HG03558 (cell line): ENCODE results near the gene AK8.

ENCODE experiments used
- ATAC-seq: cut with Tn5 transposase; IDR thresholded peaks from one replicate; pipeline ENCODE4 v1.9.1; 2021; ENCODE audit warnings: moderate number of reproducible peaks; ENCODE audit not compliant: unreplicated experiment; ENCODE audit errors: extremely low read depth

Gene AK8

GRCh38 chr9:132802121-132802795 lies 75.8 kb downstream of the AK8 start:
- ATAC-seq, result no peak

DNA sequence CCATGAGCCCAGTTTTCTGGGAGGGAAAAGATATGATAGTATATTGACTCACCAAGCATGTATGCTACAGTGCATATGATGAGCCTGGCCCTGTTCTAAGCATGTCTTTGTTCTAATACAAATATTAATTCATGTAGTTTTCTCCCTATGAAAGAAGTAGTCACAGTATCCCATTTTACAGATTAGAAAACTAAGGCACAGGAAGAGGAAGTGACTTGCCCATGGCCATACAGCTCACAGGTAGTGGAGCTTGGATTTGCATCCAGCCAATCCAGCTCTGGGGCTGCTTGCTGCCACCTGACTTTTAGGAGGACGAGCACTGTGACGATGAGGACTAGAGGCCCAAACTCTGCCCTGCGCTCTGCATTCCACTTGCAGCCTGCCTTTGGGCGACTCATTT lies 76.4 kb downstream of the AK8 start:
- ATAC-seq, result no peak

DNA sequence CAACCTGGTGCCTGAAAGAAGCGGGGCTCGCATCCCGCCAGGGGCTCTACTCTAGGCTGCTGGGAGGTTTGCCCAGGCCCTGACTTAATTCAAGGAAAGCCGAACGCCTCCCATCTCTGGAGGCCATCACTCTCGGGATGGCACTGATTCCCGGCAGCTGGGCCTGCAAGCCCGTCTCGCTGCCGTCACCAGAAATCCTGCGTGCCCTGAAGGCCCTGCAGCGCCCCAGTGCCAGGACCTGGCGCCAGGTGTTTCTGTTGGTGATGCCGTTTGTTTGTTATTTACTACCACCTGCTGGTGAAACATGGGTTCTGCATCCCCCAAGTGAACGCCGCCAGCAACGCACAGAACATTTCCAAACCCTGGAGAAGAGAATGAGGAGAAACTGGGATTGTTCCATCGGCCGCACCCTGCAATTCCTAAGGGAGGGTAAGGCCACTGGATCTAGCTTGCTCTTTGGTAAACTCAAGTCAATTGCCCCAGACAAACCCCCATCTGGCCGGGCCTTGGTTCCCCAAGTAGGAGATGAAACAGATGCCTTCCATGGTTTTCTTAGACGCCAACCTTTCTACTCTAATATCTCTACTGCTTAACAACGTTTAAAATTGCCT lies 77.9 kb downstream of the AK8 start:
- no peak for ATAC-seq

DNA sequence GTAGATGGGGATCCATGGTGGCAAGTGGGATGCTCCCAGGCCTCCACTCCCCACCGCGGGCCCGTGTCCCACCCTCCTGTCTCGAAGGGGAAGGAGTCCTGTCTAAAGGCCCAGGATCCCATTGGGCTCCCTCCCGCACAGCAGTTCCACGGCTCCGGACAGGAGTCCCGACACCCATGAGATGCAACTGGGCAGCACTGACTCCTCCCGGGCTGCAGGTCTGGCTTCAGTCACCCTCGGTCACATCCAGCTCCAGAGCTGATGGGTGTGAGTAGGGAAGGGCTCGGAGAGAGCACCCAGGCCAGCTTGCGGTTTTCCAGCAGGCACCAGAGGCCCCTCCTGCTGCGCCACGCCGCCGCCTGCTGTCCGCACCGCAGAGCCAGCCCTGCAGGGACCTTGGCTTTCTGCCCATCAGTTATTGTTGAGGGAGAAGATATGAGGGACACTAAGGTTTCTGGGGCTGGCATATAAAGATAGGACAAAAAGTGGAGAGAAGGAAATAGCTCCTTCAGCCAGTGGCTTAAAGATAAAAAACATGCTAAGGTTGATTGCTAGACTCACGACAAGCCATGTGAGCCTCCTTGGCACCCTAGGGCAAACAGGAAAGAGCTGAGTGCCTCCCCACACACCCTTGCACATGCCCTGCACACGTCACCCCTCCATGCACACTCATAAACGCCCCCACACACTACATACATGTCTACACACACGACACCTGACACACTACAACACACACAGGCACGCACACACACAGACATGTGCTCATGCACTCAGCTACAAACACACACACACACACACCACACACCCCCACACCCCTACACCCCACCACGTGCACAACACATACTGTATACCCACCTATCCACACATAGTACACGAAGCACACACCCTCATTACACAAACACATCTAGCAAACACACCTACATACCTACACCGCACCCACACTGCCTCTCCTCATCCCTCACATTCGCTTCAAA lies 79.0 kb downstream of the AK8 start:
- ATAC-seq, result no peak

DNA sequence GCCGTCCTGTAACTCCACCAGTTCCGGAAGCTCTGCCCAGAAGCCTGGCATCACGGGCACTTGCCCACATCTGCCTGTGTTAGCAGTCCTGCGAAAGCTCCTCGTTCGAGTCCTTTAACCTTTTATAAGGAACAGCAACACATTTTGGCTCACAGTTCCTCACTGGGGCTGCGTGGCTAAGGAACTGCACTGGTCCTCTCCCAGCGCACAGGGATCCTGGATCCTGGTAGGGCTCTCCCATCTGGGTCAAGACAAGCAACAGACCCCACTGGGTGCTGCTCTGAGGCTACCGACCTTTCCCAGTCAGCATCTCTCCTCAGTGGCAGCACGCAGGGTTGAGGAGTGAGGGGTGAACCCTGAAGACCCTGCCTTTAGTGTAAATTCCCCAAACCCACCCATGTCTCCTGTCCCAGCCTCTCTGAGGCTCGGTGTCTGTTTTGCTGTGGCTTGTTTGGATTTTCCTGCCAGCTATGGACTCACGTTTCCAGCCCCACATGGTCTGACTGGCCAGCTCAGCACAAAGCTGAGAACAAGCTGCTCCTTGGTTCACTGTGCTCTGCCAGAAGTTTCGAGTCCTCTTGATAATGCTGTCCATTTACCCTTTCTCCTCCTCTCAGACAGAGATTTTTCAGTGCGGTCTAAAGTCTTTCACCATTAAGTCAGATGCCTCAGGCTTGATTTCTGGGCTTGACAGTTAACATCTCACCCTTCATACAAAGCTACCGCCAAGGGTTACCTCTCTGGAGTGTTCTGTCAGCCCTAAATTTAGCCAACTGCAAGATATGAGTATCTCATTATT lies 80.0 kb downstream of the AK8 start:
- no peak for ATAC-seq

DNA sequence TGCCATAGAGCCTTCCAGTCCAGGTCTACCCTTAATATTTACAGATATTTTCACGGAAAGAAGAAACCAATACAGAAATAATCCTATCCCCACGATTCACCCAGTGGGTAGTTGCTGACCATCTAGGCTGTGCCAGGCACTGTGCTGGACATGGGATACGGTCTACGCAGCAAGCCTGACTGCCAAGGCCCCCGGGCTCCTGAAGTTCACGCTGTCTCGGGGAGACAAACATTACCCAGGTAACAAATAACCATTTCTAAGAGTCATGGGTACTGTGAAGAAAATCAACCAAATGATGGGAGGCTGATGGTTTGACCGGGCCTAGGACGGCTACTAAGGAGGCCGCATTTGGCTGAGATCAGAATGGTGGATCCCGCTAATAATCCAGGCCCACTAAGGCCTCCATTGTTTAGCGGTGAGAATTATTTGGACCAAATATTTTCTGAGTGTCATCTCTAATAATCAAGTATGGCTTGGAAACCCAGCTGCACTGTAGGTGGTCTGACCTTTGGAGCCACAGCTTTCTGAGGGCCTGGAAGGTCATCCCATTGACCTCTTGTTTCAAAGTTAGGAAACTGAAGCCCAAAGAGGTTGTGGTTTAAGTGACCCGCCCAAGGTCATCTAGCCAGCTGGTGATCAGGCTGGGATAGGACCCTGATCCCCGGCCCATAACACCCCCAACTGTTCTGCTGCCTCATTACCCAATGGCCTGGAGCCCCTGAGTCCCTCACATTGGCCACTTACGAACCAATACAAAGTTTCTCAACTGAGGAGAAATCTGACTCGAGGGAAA lies 82.4 kb downstream of the AK8 start:
- ATAC-seq, result no peak

DNA sequence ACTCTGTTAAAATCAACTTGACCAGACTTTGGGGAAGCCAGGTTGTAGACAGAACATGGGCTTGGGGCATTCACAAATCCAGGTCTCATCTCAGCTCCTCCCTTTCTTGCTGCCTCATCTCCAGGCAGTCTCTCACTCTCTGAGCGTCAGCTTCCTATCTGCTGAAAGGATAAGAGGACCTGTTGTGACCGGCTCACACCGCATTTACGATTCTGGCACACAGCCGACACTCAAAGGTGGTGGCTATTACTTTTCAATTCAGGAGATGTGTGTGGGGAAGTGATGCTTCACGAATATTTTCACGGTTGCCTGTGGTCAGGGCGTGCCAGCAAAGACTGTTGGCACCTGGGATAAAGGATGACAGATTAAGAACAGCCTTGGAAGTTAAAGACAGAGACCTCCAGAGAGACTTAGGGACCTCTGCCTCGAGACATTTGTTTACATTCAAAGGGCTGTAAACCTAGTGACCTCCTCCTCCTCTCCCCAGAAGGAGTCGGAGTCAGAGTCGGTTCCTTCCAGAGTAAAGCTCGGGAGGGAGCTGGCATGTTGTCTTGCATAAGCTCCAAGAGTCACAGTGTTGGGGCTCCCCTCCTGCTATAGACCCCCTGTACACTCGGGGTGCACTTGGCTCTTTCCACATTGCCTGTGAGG lies 83.2 kb downstream of the AK8 start:
- ATAC-seq, result no peak

DNA sequence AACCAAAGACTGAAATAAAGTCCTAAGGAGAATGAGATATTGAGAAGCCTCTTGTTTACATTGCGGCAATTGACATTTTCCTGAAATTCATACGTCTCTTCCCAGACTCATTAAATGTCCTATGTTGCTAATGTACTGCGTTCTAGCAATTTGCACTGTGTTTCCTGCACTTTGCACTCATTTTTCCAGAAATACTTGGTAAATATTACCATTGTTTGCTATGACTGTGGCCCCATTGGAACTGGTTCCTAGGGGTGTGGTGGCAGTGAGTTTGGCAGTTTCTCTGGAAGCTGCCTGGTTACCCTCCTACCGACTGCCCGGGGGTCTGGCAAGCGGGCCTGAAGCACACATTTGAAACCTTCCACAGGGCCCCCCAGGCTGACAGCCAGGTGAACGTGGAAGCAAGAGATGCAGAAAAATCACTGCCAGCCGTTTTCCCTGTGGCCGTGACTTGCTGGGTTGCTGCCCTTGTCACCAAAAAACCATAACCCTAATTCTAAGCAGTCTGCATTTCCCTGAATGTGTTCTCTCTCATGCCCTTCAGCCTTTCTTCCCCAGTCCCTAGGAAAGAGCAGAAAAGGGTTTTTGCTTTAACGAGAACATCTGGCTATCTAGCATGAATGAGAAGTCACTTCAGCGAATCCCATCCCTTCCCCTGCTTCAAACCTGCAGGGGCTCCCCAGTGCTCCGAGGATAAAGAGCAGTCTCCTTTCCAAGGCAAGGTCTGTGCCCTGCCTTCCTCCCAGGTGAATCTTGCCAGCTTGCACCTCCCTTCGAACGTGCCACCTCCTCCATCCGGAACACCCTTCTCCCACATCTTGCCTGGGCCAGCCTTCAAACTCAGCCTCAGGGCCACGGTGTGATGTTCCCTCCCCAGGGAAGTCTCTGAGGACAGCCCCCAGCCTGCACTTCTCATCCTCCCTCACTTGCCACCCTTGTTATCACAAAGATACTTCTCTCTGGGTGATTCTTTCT lies 84.2 kb downstream of the AK8 start:
- ATAC-seq, result no peak

DNA sequence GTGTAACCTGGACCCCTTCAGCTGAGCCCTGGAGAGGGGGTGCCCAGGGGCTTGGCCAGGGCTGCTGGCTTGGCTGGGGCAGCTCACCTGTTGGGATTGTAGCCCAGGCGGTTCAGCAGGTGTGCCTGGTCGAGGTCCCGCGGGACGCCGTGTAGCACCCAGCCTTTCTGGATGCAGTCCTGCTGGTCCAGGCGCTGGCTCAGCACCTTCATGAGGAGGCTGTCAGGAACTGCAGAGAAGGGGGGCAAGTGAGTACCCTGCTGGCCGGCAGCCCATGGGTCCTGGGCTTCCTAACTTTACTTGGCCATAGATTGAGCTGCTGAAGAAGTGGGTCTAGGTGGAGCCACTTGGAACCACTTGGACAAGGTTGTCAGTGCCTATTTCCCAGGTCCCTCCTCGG lies 85.5 kb downstream of the AK8 start:
- no peak for ATAC-seq

DNA sequence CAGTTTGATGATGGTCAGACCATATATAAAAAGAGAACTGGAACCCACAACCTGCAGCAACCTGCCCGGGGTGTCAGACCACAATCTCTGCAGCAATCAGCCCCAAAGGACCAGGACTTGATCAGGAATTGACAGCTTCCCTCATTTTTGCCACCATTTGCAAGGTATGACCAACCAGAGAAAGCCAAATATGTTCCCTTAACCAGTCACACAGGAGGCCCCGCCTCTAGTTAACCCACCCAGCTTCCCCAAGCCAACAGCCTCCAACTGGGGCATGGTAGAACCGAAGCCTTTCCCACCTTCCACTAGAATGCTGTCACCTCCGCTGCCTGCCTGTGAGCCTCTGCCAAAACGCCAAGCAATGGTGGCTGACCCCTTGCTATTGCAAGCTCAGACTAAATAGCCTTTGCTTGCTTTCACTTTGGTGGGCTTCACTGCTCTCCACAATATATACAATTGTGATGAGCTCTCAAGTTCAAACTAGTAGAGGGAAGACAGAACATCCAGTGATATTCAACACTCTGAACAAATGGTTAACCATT lies 86.3 kb downstream of the AK8 start:
- ATAC-seq, result no peak

DNA sequence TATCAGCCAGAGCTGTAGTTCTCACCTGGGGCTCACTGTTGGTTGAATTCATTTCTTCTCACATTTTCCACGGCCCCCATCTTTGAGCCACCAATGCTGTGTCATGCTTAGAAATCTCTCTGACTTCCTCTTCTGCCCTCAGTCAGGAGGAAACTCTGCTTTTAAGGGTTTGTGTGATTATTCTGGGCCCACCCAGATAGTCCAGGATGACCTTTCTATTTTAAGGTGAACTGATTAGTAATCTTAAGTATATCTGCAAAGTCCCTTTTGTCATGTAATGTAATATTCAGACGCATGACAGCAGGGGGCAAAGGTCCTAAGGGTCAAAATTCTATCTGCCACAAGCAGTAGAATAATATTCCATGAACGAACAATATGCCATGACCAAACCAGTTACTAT lies 88.4 kb downstream of the AK8 start:
- ATAC-seq, result no peak

GRCh38 chr9:132788378-132788777 lies 89.7 kb downstream of the AK8 start:
- no peak for ATAC-seq

GRCh38 chr9:132787748-132788159 lies 90.3 kb downstream of the AK8 start:
- no peak for ATAC-seq

DNA sequence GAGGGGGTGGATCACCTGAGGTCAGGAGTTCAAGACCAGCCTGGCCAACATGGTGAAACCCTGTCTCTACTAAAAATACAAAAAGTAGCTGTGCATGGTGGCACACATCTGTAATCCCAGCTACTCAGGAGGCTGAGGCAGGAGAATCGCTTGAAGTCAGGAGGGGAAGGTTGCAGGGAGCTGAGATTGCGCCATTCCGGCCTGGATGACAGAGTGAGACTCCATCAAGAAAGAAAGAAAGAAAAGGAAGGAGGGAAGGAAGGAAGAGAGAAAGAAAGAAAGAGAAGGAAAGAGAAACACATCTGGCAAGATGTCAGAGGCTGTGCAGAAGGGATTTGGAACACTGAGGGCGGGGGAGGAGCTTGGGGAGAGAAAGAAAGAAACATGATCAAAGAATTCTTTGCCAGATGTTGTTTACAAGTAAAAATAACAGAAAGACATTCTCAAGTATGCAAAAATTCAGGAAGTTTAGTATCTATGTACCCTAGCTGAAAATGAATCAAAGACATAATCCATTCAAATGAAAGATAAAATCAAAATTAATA lies 93.7 kb downstream of the AK8 start:
- no peak for ATAC-seq

DNA sequence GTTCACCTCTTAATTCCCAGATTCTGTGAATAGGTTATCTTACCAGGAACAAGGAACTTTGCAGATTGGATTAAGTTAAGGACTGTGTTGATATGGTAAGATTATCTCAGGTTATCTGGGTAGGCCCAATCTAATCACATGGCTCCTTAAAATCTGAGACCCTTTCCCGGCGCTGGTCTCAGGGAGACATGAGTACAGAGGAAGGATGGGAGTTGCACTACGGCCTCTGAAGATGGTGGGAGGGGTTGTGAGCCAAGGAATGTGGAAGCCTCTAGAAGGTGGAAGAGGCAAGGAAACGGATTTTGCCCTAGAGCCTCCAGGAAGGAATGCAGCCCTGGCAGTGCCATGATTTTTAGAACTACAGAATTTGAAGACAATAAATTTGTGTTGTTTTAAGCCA lies 95.1 kb downstream of the AK8 start:
- no peak for ATAC-seq

GRCh38 chr9:132782037-132782436 lies 96.0 kb downstream of the AK8 start:
- no peak for ATAC-seq

DNA sequence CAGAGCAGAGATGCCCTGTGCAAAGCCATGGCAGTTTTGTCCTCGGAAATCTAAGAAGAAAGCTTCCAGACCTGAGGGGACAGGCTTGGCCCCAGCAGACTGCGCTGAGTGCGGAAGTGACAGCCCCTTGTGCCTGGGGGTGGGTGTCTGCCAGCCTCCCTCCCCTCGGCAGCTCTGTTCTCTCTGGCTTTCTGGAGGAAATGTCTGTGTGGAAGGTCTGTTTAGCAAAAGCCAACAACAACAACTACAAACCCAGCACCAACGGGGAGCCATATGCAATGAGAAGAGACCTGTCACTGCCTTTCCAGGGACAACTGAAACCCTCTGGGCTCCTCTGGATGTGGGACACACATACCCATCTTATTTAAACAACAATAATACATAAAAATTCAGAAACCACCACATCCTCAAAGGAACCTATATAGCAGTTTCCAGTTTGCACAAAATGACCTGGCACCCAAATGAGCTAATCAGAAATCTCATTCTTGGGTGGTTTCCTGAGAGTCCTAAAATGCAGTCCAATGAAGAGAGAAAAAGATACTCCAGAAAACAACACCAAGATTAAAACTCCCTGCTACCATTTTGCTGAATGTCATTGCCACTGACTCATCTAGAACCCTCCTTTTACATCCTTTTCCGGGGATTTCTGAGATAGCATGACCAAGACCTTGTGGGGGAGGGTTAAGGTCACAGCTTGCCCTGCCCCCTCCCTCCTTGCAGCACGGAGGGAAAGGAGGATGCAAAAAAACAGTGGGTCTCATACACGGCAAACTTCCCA lies 97.7 kb downstream of the AK8 start:
- no peak for ATAC-seq
